NB4 (cell line): ENCODE measurements around the gene LAMB3.

ENCODE experiments used
- DNase-seq: peaks from one replicate; pipeline ENCODE4 v3.0.0; 2010; ENCODE audit warnings: low read depth
- H3K4me3 ChIP-seq: one replicate; pipeline ENCODE4 v1.5.1; 2011; ENCODE audit warnings: mild to moderate bottlenecking, low read depth, low read length, moderate library complexity
- CTCF ChIP-seq: IDR thresholded peaks from one replicate; pipeline ENCODE4 v1.5.1; 2012; ENCODE audit warnings: low read depth, low read length
- MAX ChIP-seq: IDR thresholded peaks from 2 replicates; pipeline ENCODE4 v1.6.1; 2011; ENCODE audit warnings: low read depth, low read length
- MYC ChIP-seq: IDR thresholded peaks from 2 replicates; pipeline ENCODE4 v1.6.1; 2011; ENCODE audit warnings: low read depth, low read length
- POLR2A ChIP-seq: IDR thresholded peaks from 2 replicates; pipeline ENCODE4 v1.6.1; 2011; ENCODE audit warnings: mild to moderate bottlenecking; ENCODE audit not compliant: insufficient read length; ENCODE audit errors: extremely low read depth

LAMB3 gene

GRCh38 chr1:209667708-209668107 is 15.5 kb upstream of the LAMB3 start:
- no peak for TF ChIP-seq MYC
- no peak for TF ChIP-seq CTCF
- TF ChIP-seq POLR2A: no peak
- TF ChIP-seq MAX: no peak
- DNase-seq: no peak

GRCh38 chr1:209667103-209667502 is 14.9 kb upstream of the LAMB3 start:
- no peak overlapping the region for H3K4me3 ChIP-seq
- no peak for DNase-seq
- TF ChIP-seq CTCF (no peak), MYC (no peak), MAX (no peak), POLR2A (no peak)

More at GRCh38 chr1:209667708-209668107, 15.5 kb upstream of the LAMB3 start:
- H3K4me3 ChIP-seq: no peak overlapping the region

GRCh38 chr1:209662879-209663327 is 10.7 kb upstream of the LAMB3 start:
- TF ChIP-seq MAX (no peak), MYC (no peak), CTCF (no peak), POLR2A (no peak)
- DNase-seq: no peak
- no peak overlapping the region for H3K4me3 ChIP-seq

- H3K4me3 ChIP-seq: no peak overlapping the region
- DNase-seq: no peak
- TF ChIP-seq MYC (no peak), POLR2A (no peak), CTCF (no peak), MAX (no peak)
These were observed 8.8 kb upstream of the LAMB3 start for GRCh38 chr1:209661071-209661470.

GRCh38 chr1:209659909-209660308 is 7.7 kb upstream of the LAMB3 start:
- no peak overlapping the region for H3K4me3 ChIP-seq
- peak; percentile 34; the same call in 1 of the 2 replicates for TF ChIP-seq MAX
- no peak for TF ChIP-seq CTCF
- TF ChIP-seq POLR2A: no peak
- no peak for TF ChIP-seq MYC
- peak; percentile 80 for DNase-seq

- no peak for DNase-seq
- no peak for TF ChIP-seq CTCF
- no peak for TF ChIP-seq POLR2A
- no peak for TF ChIP-seq MYC
- no peak for TF ChIP-seq MAX
- no peak overlapping the region for H3K4me3 ChIP-seq
These were observed 5.7 kb upstream of the LAMB3 start for GRCh38 chr1:209657918-209658317.
